Activated naive CD8-positive, alpha-beta T cell treated with anti-CD3 and anti-CD28 coated beads, Interleukin-2, amount 10 ng/mL, durations not matched to agents 7 days and 5 days (primary cell): ENCODE results near the gene BMAL2. TPM values are rescaled to one million over a fixed set of nuclear protein-coding genes. Genes with fewer than 3 reads are reported as not detected.
A peak's percentile ranks its signal among the peaks of the same experiment; 100 is the strongest.

Experiments used
- ATAC-seq: fragments of 150-1000 bp; cut with Tn5 transposase; one replicate; pipeline ENCODE4 v1.10.0; 2021; ENCODE audit warnings: low read depth, moderate library complexity
- POLR2A ChIA-PET: fragments of 350-600 bp; sonication (Branson Sonifier 250); formaldehyde crosslinking; loops from one replicate; lab custom pipeline; 2021; ENCODE audit warnings: antibody characterized with exemption; lab: Charles Lee
- DNase-seq: peaks from one replicate; pipeline ENCODE4 v3.0.0; 2021
- H3K27ac Mint-ChIP-seq: one replicate; pipeline ENCODE4 v1.8.0; 2022; ENCODE audit warnings: mild to moderate bottlenecking, mixed read lengths
- H3K27me3 Mint-ChIP-seq: one replicate; pipeline ENCODE4 v1.8.0; 2022; ENCODE audit warnings: mild to moderate bottlenecking, moderate library complexity, mixed read lengths
- H3K36me3 Mint-ChIP-seq: one replicate; pipeline ENCODE4 v1.8.0; 2021; ENCODE audit warnings: mild to moderate bottlenecking, mixed read lengths
- H3K4me1 Mint-ChIP-seq: one replicate; pipeline ENCODE4 v1.8.0; 2021; ENCODE audit warnings: mixed read lengths
- H3K4me3 Mint-ChIP-seq: one replicate; pipeline ENCODE4 v1.8.0; 2022; ENCODE audit warnings: mild to moderate bottlenecking, moderate library complexity, mixed read lengths
- H3K9me3 Mint-ChIP-seq: one replicate; pipeline ENCODE4 v1.8.0; 2021; ENCODE audit warnings: mixed read lengths
- total RNA-seq, 2 experiments: library from RNA; stranded (reverse); gene quantifications; one replicate each; pipeline ENCODE4 v1.2.3, GENCODE V29; 2021

The BMAL2 gene
- total RNA-seq, 2 experiments from 2014 or later: 8.6 to 11.8 TPM

- Mint-ChIP-seq H3K9me3 (no peaks in the 10 kb centered on the region), H3K27ac (peak overlapping the region; percentile 23), H3K4me1 (peaks cover 6% of the 10 kb centered on the region), H3K27me3 (no peaks in the 10 kb centered on the region), H3K36me3 (peaks cover 9% of the 10 kb centered on the region), H3K4me3 (no peak overlapping the region)
- ATAC-seq (no peak), DNase-seq (no peak)
- POLR2A ChIA-PET: no interaction called here
These were observed 29.2 kb upstream of the BMAL2 start for GRCh38 chr12:27303139-27304111.

- H3K36me3 Mint-ChIP-seq: peaks cover 2% of the 10 kb centered on the region
- ATAC-seq: no peak
- DNase-seq: no peak
- no peaks in the 10 kb centered on the region for H3K27me3 Mint-ChIP-seq
- H3K9me3 Mint-ChIP-seq: no peaks in the 10 kb centered on the region
- peaks cover 13% of the 10 kb centered on the region for H3K4me1 Mint-ChIP-seq
- POLR2A ChIA-PET: interaction anchor here (2.2 kb wide), 1 partner anchor 282 kb away, joined by 12 read pairs; the partner anchor contains the start of gene MED21
- H3K27ac Mint-ChIP-seq: no peak overlapping the region
- H3K4me3 Mint-ChIP-seq: no peak overlapping the region
These were observed 27.8 kb upstream of the BMAL2 start for GRCh38 chr12:27304856-27305255.

- POLR2A ChIA-PET: interaction anchor here (1.1 to 2.2 kb wide), 3 partner anchors 262 to 421 kb away, joined by 3 to 12 read pairs (median 3); partner anchors contain the start of gene MED21
- no peak overlapping the region for H3K4me3 Mint-ChIP-seq
- H3K36me3 Mint-ChIP-seq: peaks cover 2% of the 10 kb centered on the region
- peaks cover 16% of the 10 kb centered on the region for H3K4me1 Mint-ChIP-seq
- DNase-seq (no peak), ATAC-seq (no peak)
- H3K9me3 Mint-ChIP-seq: no peaks in the 10 kb centered on the region
- H3K27ac Mint-ChIP-seq: no peak overlapping the region
- no peaks in the 10 kb centered on the region for H3K27me3 Mint-ChIP-seq
These were observed 26.8 kb upstream of the BMAL2 start for GRCh38 chr12:27305673-27306456.

- peak overlapping the region; percentile 34 for H3K27ac Mint-ChIP-seq
- ATAC-seq (no peak), DNase-seq (no peak)
- peaks cover 2% of the 10 kb centered on the region for H3K36me3 Mint-ChIP-seq
- H3K9me3 Mint-ChIP-seq: no peaks in the 10 kb centered on the region
- no peak overlapping the region for H3K4me3 Mint-ChIP-seq
- POLR2A ChIA-PET: interaction anchor here (0.7 kb wide), 1 partner anchor 65 kb away, joined by 3 read pairs; the partner anchor contains the start of gene STK38L
- peaks cover 16% of the 10 kb centered on the region for H3K4me1 Mint-ChIP-seq
- no peaks in the 10 kb centered on the region for H3K27me3 Mint-ChIP-seq
These were observed 23.2 kb upstream of the BMAL2 start for GRCh38 chr12:27309293-27309994.

GRCh38 chr12:27309995-27310315 is 22.7 kb upstream of the BMAL2 start:
- Mint-ChIP-seq H3K27me3 (no peaks in the 10 kb centered on the region), H3K27ac (peak overlapping the region; percentile 34), H3K36me3 (peaks cover 2% of the 10 kb centered on the region), H3K4me3 (no peak overlapping the region), H3K9me3 (no peaks in the 10 kb centered on the region), H3K4me1 (peaks cover 16% of the 10 kb centered on the region)
- POLR2A ChIA-PET: no interaction called here
- no peak for ATAC-seq
- no peak for DNase-seq

GRCh38 chr12:27316947-27317346 is 15.7 kb upstream of the BMAL2 start:
- Mint-ChIP-seq H3K4me1 (peaks cover 2% of the 10 kb centered on the region), H3K27me3 (no peaks in the 10 kb centered on the region), H3K4me3 (no peak overlapping the region), H3K27ac (no peak overlapping the region), H3K36me3 (peaks cover 9% of the 10 kb centered on the region), H3K9me3 (no peaks in the 10 kb centered on the region)
- no peak for DNase-seq
- ATAC-seq: no peak
- POLR2A ChIA-PET: interaction anchor here (0.6 kb wide), 1 partner anchor 294 kb away, joined by 3 read pairs; no protein-coding TSS in a partner anchor

GRCh38 chr12:27319409-27319808 is 13.2 kb upstream of the BMAL2 start:
- Mint-ChIP-seq H3K4me3 (no peak overlapping the region), H3K9me3 (no peaks in the 10 kb centered on the region), H3K4me1 (peaks cover 2% of the 10 kb centered on the region), H3K27ac (no peak overlapping the region), H3K36me3 (peaks cover 11% of the 10 kb centered on the region), H3K27me3 (no peaks in the 10 kb centered on the region)
- no peak for DNase-seq
- POLR2A ChIA-PET: no interaction called here
- no peak for ATAC-seq

GRCh38 chr12:27319848-27320247 is 12.8 kb upstream of the BMAL2 start:
- H3K4me1 Mint-ChIP-seq: peaks cover 3% of the 10 kb centered on the region
- H3K9me3 Mint-ChIP-seq: no peaks in the 10 kb centered on the region
- POLR2A ChIA-PET: interaction anchor here (0.7 kb wide), 2 partner anchors 506 to 555 kb away, joined by 4 read pairs; no protein-coding TSS in a partner anchor
- H3K27ac Mint-ChIP-seq: no peak overlapping the region
- peaks cover 11% of the 10 kb centered on the region for H3K36me3 Mint-ChIP-seq
- ATAC-seq (no peak), DNase-seq (no peak)
- no peaks in the 10 kb centered on the region for H3K27me3 Mint-ChIP-seq
- no peak overlapping the region for H3K4me3 Mint-ChIP-seq

- DNase-seq (no peak), ATAC-seq (no peak)
- H3K27me3 Mint-ChIP-seq: no peaks in the 10 kb centered on the region
- POLR2A ChIA-PET: interaction anchor here (1.1 kb wide), 1 partner anchor 9 kb away, joined by 3 read pairs; no protein-coding TSS in a partner anchor
- no peak overlapping the region for H3K27ac Mint-ChIP-seq
- H3K4me1 Mint-ChIP-seq: peaks cover 3% of the 10 kb centered on the region
- no peaks in the 10 kb centered on the region for H3K9me3 Mint-ChIP-seq
- no peak overlapping the region for H3K4me3 Mint-ChIP-seq
- H3K36me3 Mint-ChIP-seq: peaks cover 18% of the 10 kb centered on the region
These were observed 8.1 kb upstream of the BMAL2 start for GRCh38 chr12:27324530-27324929.

- Mint-ChIP-seq H3K27me3 (peaks cover 5% of the 10 kb centered on the region), H3K36me3 (peaks cover 10% of the 10 kb centered on the region), H3K9me3 (no peaks in the 10 kb centered on the region), H3K4me3 (no peak overlapping the region), H3K4me1 (peaks cover 27% of the 10 kb centered on the region), H3K27ac (no peak overlapping the region)
- ATAC-seq (no peak), DNase-seq (no peak)
- POLR2A ChIA-PET: no interaction called here
These were observed 1.8 kb upstream of the BMAL2 start for GRCh38 chr12:27330846-27331245.

- Mint-ChIP-seq H3K4me1 (peaks cover 27% of the 10 kb centered on the region), H3K27ac (peak overlapping the region; percentile 79), H3K4me3 (peak overlapping the region; percentile 81), H3K36me3 (peaks cover 10% of the 10 kb centered on the region), H3K27me3 (peaks cover 5% of the 10 kb centered on the region), H3K9me3 (no peaks in the 10 kb centered on the region)
- ATAC-seq (peak; percentile 27), DNase-seq (no peak)
- POLR2A ChIA-PET: no interaction called here
These were observed 1.2 kb upstream of the BMAL2 start for GRCh38 chr12:27331291-27331926.

GRCh38 chr12:27331927-27332324 is 710 bp upstream of the BMAL2 start:
- H3K4me3 Mint-ChIP-seq: peak overlapping the region; percentile 81
- no peak for ATAC-seq
- H3K27me3 Mint-ChIP-seq: peaks cover 5% of the 10 kb centered on the region
- peaks cover 7% of the 10 kb centered on the region for H3K36me3 Mint-ChIP-seq
- peak overlapping the region; percentile 75 for H3K27ac Mint-ChIP-seq
- DNase-seq: no peak
- peaks cover 27% of the 10 kb centered on the region for H3K4me1 Mint-ChIP-seq
- POLR2A ChIA-PET: no interaction called here
- H3K9me3 Mint-ChIP-seq: no peaks in the 10 kb centered on the region
